GM21723 (cell line): ENCODE results near the gene PRDX2.
"Not testable (repeated sequence)": the region's sequence is repeated elsewhere in the genome, so short reads cannot be mapped to it uniquely, and the experiment has no call there.

Source experiments
- ATAC-seq: cut with Tn5 transposase; IDR thresholded peaks from one replicate; pipeline ENCODE4 v1.9.1; 2021; ENCODE audit warnings: mild to moderate bottlenecking, moderate library complexity; ENCODE audit not compliant: unreplicated experiment

PRDX2 gene

DNA sequence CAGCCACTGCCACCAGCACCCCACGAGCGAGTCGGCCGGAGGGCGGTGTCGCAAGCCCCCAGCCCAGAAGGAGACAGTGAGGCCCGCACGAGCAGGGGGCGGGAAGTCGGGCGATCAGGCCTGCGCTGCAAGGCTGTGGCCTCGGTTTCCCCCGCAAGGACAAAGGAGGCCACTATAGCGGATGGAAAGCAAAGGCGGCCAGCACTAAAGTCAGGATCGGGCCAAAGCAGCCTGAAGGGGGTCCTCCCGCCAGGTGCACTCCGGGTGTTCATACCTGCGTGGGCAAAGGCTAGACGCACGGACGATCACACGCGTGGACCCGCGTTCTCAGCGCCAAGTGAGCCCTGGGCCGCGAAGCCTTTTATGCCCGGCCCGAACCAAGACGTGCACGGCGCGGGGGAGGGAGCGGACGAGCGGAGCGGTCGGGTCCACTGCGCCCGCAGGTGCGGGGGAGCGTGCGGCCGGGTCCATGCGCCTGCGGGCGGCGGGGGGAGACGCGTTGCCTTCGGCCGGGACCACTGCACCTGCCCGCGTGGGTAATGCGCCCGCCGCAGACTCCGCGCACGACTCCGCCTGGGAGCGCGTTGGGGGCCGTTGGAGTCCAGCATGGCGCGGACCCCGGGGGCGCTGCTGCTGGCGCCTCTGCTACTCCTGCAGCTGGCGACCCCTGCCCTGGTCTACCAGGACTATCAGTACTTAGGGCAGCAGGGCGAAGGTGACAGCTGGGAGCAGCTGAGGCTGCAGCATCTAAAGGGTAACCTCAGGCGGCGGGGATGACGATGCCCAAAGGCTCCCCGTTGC is at the start of gene PRDX2, which contains the start of gene THSD8:
TSS of gene PRDX2 (minus strand) at position 335 of the 801 bp plus-strand sequence. CDS start 539 bp downstream, outside the sequence.
TSS of gene THSD8 (plus strand) at position 604 of the 801 bp plus-strand sequence. CDS start at position 607, 3 bp downstream.
- peak; percentile 49 for ATAC-seq

- ATAC-seq: peak; percentile 56
Measured at GRCh38 chr19:12847159-12848139, 45.8 kb upstream of the PRDX2 start.

DNA sequence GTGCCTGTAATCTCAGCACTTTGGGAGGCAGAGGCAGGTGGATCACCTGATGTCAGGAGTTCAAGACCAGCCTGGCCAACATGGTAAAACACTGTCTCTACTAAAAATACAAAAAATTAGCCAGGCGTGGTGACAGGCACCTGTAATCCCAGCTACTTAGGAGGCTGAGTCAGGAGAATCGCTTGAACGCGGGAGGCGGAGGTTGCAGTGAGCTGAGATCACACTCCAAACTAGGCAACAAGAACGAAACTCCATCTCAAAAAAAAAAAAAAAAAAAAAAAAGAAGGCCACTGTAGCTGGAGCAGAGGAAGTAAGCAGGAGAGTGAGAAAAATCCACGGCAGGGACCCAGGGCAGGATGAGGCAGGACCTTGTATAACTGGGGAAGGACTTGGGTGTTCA is 45.0 kb upstream of the PRDX2 start:
- not testable (repeated sequence) for ATAC-seq

DNA sequence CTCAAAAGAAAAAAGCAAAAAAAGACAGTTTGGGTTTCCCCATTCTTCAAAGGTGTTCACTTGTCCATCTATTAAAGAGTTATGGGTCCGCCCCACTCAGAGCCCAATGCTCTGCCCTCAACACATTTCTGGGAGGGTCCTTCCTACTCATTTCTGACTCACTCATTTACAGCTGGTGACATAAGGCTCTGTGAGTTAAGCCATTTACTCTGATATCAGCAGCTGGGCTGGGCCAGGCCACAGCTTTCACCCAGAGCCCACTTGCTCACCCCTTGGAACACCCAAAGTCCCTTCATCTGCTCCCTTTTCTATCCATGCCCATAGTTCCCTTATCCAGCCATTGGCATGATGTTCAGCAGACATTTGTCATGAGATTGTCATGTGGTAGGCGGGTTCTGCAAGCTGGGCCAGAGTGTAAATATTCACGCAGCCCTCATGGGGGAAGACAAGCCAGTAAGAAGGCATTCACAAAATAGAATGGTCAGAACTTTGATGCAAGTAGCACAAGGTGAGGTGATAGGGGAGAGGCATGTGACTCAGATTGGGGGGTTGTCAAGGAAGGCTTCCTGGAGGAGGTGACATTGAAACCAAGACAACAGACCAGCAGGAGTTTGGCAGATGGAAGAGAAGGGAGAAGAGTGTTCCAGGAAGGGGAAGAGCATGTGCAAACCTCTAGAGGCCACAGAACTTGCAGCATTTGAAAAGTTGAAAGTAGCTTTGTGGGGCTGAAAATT is 42.6 kb upstream of the PRDX2 start:
- no peak for ATAC-seq

DNA sequence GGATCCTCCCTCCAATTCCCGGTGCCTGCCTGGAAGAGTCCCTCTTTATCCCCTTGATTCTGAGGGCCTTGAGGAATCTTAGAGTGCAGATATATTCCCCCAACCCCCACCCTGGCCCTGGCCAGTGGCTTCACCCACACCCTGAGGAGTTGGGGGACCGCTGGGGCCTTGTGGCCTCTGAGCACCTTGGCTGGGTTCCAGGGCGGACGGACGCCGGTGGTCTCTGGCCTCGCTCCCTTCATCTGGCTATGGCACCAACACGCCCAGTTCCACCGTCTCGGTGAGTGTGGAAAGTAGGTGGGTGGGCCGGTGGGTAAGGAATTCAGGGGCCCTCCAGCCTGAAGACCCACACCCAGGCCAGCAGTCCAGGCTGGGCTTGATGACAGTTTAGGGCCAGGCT is 41.7 kb upstream of the PRDX2 start:
- ATAC-seq: no peak

GRCh38 chr19:12842511-12842910 is 40.9 kb upstream of the PRDX2 start:
- no peak for ATAC-seq

DNA sequence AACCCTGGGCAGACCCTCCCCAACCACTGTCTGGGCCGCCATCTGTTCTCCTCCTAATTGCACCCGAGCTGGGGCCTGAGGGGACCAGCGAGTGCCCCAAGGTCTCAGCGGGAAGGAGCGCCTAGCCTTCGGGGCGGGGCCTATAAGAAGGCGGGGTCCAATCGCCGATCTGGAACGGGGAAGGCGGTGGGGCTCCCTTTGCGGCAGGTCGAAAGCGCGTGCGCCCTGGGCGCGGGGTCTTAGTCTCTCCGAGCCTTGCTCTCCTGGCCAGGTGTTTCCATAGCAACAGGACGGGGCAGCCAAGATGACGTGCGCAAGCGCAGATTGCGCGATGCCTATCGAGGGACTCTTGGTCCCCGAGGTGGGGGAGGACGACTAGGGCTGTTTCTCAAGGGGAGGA is 39.5 kb upstream of the PRDX2 start:
- no peak for ATAC-seq

- no peak for ATAC-seq
Measured at GRCh38 chr19:12840091-12841079, 38.8 kb upstream of the PRDX2 start.

DNA sequence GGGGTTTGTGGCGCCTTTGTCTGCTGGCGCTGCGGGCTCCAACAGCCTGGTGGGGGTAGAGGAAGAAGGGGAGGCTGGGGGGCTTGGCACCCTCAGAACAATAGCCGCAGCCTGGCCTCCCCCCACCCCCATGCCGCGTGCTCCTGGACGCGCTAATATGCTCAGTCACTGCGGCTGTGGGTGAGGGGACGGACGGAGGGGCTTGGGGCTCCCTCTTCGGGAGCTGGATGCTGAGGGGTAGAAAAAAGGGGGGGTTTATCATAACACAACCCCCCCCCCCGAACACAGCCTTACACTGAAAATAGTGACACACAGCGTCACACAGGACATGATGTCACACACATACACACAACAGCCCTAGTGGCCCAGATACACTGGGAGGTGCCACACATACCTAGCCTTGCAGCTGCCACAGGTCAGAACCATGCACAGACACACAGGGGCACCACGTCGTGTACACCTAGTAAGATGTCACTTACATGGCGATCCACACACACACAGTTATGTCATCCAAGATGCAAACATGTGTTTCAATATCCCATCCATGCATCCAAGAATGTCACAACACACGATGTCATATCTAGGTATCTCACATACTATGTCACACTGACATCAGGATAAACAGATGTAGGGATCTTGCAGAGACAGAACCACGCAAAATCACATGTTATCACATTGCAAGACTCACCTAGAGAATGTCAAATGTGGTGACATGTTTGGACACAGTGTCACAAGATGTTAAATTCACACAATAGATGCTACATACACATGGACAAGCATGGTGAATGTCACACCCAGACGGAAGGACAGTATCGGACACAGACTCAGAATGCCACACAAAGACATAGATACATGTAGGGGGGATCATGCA is 37.5 kb upstream of the PRDX2 start:
- no peak for ATAC-seq

GRCh38 chr19:12838182-12838885 is 36.7 kb upstream of the PRDX2 start, which contains the start of gene MAST1:
TSS of gene MAST1 (plus strand) at chr19:12838515. CDS start at chr19:12838573, 58 bp downstream.
- ATAC-seq: no peak

DNA sequence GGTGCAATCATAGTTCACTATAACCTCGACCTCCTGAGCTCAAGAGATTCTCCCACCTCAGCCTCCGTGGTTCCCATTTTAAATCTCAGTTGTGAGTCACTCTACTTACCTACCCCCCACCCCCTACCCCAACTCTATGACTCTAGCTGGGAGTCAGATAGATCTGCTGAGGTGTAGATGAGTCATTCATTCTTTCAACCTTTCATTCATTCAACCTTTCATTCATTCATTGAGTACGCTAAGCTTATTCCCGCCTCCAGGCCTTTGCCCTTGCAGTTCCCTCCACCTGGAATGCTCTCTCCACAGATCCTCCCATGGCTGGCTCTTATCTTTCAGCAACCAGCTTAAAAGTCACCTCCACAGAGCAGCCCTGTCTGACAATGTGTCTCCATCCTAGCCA is 35.6 kb upstream of the PRDX2 start:
- ATAC-seq: no peak

GRCh38 chr19:12836529-12836863 is 34.9 kb upstream of the PRDX2 start:
- no peak for ATAC-seq

GRCh38 chr19:12834976-12835757 is 33.6 kb upstream of the PRDX2 start:
- ATAC-seq: no peak

- no peak for ATAC-seq
Measured at GRCh38 chr19:12834566-12834943, 33.0 kb upstream of the PRDX2 start, which contains the start of gene RTBDN. TSS of gene RTBDN (minus strand) at chr19:12834579. CDS start at chr19:12829979, 4,600 bp downstream.

DNA sequence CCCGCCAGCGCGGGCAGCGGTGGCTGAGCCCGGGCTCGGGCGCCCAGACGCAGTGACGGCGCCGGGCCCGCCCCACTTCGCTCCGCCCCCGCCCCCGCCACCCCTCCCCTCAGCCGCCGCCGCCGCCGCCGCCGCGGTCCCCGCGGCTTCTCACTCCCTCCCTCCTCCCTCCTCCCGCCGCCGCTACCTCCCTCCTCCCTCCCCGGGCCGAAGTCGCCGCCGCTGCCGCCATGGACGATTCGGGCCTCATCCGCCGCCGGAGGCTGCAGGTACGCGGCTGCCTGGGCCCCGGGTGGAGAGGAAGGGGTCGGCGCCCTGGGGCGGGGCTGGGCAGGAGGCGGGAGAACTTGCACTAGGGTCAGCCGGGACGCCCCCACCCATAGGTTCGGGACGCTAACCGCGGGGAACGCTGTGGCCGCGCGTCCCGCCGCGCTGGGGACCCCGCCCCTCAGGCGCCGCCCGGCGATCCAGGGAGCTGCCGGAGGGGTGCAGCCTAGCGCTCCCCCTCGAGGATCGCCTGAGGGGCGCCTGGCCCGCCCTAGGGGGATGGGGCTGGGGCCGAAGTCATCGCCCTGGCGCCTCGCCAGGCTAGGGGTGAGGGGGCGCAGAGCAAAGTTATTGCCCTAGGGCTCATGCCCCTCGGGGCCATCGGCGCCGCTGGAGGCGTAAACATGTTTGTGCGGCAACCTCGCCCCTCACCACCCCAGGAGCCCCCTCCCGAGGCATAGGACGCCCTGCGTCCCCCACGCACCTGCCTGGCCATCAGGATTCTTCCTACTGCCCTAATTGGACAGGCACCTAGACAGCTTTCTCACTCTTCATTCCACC is 32.4 kb upstream of the PRDX2 start:
- no peak for ATAC-seq

DNA sequence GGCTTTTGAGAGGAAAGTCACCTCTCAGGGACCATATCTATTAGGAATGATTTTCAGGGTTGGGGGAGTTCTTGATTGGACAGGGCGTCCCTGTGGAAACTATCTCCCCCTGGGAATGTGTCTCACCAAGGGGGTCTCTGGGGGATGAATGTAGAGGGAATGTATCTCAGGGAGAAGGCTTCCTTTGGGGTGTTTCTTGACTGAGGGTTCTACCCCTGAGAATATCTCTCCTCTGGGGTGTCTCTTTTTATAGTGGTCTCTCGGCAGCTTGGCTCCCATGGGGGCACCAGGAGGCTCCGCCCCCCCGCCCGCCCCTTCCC is 31.8 kb upstream of the PRDX2 start:
- no peak for ATAC-seq

GRCh38 chr19:12828494-12828893 is 26.9 kb upstream of the PRDX2 start:
- no peak for ATAC-seq
